ENCODE measurements around the gene UMPS.

DNA sequence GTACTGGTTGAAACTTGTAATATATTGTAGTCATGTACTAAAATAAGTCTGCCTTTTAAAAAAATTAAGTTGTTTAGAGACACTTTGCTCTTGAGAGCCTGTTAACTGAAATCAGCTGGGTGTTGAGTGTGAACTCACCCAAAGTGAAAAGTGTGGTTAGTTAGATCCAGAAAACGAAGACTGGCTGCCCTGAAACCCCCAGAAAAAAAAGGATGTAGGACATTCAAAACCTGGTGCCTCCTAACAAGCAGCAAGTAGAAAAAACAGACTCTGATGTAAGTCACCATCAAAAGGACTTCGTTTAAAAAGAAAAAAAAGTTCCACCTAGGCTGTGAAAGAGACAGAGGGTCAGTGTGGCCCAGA is 40.8 kb downstream of the UMPS start:
- TF ChIP-seq, protein P1, sequence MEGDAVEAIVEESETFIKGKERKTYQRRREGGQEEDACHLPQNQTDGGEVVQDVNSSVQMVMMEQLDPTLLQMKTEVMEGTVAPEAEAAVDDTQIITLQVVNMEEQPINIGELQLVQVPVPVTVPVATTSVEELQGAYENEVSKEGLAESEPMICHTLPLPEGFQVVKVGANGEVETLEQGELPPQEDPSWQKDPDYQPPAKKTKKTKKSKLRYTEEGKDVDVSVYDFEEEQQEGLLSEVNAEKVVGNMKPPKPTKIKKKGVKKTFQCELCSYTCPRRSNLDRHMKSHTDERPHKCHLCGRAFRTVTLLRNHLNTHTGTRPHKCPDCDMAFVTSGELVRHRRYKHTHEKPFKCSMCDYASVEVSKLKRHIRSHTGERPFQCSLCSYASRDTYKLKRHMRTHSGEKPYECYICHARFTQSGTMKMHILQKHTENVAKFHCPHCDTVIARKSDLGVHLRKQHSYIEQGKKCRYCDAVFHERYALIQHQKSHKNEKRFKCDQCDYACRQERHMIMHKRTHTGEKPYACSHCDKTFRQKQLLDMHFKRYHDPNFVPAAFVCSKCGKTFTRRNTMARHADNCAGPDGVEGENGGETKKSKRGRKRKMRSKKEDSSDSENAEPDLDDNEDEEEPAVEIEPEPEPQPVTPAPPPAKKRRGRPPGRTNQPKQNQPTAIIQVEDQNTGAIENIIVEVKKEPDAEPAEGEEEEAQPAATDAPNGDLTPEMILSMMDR (IDR thresholded peaks at IDR 0.05): no peak
- TF ChIP-seq POLR2A (IDR thresholded peaks at IDR 0.05): no peak

All from Peyer's patch (tissue), 4 donors.